Central memory CD4-positive, alpha-beta T cell (primary cell): ENCODE data around the gene LRP3.
"Not testable (repeated sequence)": the region's sequence is repeated elsewhere in the genome, so short reads cannot be mapped to it uniquely, and the experiment has no call there.

ENCODE experiments used
- DNase-seq: peaks from one replicate; pipeline ENCODE4 v3.0.0; 2022

The LRP3 gene

DNA sequence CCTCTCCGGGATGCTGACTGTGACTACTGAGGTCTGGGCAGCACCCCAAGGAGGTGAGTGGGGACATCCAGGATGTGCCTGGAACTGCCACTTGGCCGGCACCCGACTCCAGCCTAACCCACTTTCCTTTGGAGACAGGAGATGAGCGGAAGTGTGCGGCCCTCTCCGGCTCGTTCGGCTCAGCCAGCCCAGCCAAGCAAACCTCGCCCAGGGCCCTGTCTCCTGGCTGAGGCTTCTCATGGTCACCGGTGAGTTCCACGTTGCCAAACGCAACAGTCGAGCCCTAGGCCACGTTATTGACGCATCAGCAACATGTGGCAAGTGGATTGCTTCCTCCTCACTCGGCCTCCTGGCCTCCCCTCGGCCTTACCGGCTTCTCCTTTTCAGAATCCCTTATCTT, 26.0 kb downstream of the LRP3 start:
- no peak for DNase-seq

- no peak for DNase-seq
Observed at GRCh38 chr19:33220735-33221134, 26.6 kb downstream of the LRP3 start.

GRCh38 chr19:33221638-33222037, 27.5 kb downstream of the LRP3 start:
- DNase-seq = no peak

DNA sequence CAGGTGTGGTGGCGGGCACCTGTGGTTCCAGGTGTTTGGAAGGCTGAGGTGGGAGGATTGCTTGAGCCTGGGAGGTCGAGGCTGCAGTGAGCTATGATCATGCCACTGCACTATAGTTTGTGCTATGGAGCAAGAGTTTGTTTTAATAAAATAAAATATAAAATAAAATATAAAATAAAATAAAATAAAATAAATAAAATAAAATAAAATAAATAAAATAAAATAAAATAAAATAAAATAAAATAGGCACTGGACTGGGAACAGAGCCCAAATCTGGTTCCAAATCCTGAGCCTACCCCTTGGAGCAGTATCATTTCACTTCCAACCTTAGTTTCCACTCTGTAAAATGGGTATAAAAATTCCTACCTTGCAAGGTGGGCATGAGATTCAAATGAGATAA, 28.1 kb downstream of the LRP3 start:
- not testable (repeated sequence) for DNase-seq

DNA sequence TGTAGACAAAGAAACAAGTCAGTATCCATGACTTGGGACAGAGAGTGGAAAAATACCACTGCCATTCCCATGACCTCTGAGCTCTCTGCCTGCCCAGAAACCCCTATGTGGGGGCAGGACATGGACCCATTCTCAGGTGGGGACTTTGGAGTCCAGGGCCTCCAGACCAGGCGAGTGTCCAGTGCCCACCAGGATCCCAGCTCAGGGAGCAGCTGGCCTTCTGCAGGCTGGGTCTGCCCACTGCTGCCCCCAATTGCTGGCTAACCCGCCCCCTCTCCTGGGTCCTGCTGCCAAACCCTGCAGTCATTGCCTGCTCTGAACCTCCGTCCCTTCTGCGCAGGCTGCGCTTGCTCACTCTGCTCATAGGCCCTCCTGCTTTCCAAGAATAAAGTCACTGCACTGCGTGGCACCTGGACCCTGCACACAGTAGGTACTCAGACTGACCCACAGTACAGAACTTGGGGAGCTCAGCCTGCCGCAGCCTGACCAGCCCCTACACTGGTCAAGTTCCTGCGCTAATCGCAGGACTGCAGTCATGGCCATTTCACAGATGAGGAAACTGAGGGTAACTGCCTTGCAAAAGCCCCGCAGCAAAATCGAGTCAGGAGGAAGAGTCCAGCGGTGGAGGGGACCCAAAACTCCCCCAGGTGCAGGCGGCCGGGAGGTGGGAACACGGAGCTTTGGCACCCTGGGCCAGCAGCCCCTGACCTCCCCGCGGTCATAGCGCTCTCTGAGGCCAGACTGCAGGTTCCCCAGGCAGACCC, 30.7 kb downstream of the LRP3 start:
- DNase-seq = no peak

DNA sequence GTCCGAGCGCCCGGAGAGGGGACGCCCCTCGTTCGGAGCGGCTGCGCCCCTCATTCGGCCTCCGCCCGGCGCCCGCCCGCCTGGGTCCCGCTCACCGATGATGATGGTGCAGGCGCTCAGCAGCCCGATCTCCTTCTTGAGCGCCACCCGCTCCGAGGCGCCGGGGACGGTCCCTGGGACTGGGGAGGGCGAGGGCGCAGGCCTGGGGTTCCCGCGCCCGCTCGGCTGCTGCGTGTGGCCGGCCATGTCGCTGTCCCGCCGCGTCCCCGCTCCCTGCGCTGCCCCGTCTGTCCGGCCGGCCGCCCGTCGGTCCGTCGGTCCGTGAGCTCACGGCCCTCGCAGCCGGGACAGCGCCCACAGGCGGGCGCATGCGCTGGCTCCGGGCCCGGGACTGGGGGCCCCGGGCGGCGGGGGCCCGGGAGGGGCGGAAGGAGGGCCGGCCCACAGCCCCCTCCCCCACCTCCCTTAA, 31.4 kb downstream of the LRP3 start, which contains the start of gene SLC7A10:
SLC7A10 (minus strand) TSS at position 393 of the 469 bp plus-strand sequence; CDS start at position 246, 147 bp downstream.
- DNase-seq = no peak

GRCh38 chr19:33226550-33227241, 32.6 kb downstream of the LRP3 start:
- no peak for DNase-seq

DNA sequence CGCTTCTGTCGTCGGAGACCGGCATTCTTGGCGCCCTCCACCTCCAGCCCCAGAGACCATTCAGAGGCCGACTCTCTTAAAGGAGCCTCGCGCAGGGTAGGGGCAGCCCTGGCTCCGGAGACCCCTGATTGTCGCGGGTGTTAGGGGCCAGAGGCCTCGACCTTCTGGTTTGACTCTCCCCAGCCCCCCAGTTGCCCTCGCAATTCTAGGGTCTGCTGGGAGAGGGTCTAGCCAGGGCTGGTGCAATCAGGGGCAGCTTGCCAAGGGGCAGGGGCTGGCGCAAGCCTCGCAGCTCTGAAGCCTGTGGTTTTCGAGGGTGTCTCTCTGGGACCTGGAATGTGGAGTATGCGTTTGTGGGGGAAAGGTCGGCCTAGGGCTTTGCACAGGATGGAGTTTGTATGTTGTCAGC, 33.1 kb downstream of the LRP3 start:
- no peak for DNase-seq

DNA sequence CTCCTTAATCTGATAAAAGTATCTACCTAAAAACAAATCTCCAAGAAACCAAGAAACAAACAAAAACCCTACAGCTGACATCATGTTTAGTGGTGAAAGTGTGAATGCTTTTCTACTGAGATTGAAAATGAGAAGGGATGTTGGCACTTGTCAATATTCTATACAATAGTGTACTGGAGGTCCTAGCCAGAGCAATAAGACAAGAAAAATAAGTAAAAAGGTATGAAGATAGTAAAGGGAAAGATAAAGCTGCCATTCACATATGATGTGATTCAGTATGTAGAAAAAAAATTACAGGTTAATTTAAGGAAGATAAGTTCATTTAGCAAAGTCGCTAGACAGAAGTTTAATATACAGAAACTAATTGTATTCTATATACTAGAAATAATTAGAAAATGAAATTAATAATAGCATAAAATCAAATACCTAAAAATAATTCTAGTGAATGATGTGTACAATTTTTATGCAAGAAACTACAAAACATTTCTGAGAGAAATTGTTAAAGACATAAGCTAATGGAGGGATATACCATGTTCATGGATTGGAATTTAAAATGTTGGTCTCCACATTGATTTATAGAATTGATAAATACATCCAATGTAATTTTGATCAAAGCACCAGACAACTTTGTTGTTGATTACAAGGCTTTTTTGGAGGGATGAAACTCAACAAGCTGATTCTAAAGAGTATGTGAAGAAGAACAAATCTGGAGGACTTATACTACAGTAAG, 33.9 kb downstream of the LRP3 start:
- DNase-seq = no peak

DNA sequence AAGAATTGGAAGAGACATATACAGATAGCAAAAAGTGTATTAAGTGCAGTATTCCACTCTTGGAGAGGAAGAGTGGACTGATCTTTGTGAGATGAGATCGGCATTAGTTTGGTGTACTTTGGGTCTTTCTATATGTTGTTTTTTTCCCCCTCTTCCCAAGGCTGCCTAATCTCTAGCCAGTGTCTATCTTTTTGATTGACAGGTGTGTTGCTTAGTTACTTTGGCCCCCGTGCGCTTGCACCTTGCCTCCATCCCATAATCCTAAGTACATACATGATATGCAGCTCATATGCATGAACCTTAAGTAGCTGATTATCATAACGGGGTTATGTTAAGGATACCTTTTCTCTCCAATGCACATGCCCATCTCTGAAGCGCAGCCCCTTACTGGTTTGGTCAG, 35.8 kb downstream of the LRP3 start:
- no peak for DNase-seq

GRCh38 chr19:33231511-33231910, 37.4 kb downstream of the LRP3 start:
- DNase-seq = no peak

GRCh38 chr19:33232656-33233055, 38.5 kb downstream of the LRP3 start:
- DNase-seq = no peak

DNA sequence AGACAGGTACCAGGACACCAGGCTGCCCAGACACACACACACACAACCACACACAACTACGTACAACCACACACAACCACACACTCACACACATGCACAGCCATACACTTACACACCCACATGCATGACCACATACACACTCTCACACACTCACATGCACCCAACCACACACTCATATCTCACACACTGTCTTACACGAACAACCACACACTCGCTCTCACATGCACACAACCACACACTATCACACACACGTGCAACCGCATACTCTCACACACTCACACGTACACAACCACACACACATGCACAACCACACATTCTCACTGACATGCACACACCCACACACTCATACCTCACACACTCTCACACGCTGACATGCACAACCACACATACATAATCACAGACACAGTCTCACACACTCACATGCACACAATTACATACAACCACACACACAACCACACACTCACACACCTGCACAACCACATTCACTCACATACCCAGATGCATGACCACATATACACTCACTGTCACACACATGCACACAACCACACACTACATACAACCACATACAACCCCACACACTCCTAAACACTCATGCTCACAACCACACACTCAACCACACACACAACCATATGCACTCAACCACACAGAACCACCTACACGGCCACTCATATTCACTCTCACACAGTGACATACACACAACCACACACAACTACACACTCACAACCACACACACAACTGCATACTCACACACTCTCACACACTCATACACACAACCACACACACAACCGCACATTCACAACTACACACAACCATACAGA, 39.1 kb downstream of the LRP3 start:
- DNase-seq = no peak

- no peak for DNase-seq
Observed at GRCh38 chr19:33234092-33234491, 40.0 kb downstream of the LRP3 start.

- no peak for DNase-seq
Observed at GRCh38 chr19:33234736-33235135, 40.6 kb downstream of the LRP3 start.

GRCh38 chr19:33235269-33235995, 41.3 kb downstream of the LRP3 start:
- peak; percentile 50 for DNase-seq

GRCh38 chr19:33235996-33236350, 41.8 kb downstream of the LRP3 start:
- DNase-seq = peak; percentile 13

DNA sequence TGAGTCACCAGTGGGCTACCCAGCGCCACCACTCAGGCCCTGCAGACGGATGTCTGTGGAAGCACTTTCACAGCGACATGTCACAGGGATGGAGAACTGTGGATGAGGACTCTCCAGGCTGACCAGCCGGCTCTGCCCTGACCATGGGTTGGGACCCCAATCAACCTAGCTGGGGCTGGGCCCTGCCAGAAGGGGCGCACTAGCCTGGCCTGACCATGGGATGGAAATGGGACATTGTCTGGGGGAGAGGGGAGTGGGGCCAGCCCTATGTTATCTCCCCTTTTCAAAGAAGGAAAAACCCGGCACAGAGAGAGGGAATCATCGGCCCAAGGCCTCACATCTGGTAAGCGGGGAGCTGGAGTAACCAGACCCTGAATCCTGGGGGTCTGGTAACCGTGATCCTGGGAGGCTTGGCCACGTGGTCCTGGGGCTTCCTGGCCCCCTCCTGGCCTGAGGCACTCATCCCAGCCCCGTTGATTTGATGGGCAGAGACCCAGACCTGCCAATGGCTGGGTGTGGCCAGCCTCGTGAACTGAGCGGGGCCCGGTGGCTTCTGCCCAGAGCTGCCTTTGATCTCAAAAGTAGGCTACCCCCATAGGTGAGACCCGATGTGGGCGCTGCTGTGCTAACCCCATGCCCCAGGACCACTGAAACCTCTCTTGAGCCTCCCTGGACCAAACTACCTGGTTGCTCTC, 42.7 kb downstream of the LRP3 start:
- DNase-seq = no peak

DNA sequence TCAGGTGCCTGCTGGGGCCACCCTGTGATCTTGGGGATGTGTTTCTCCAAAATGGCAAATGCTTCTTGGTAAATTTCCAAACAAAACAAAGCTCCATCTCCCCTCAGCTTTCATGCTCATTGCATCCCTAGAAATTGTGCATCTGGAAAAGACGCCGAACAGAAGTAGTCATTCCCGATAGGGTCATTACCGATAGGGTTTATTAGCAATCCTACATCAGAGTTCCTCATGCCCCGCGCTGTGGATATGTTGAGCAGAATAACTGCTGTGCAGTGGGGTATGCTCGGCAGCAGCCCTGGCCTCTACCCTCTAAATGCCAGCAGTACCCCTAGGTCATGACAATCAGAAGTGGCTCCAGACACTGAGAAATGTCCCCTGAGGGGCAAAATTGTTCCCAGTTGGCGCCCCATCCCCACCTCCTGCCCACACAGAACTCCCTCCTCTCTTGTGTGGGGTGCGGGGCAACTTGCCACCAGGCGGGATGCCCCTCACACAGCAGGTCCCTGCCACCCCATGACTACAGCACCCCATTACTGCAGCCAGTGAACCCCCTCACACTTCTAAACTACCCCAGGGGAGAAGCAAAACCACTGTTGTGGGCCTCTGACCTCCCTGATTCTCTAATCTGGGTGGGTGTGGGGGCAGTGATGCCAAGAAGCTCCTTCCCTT, 44.5 kb downstream of the LRP3 start:
- no peak for DNase-seq

GRCh38 chr19:33239223-33239975, 45.3 kb downstream of the LRP3 start:
- DNase-seq = no peak
